Neural progenitor cell (in vitro differentiated cells): Measurements from ENCODE around the gene PIGO. TPM values are rescaled to one million over a fixed set of nuclear protein-coding genes. Genes with fewer than 3 reads are reported as not detected.

ENCODE experiments used
- DNase-seq: peaks from one replicate; pipeline ENCODE4 v3.0.0-alpha.2; 2016; ENCODE audit warnings: low spot score
- H2AFZ ChIP-seq: fragments of 200-600 bp; sonication (generic); replicated peaks from 2 replicates; pipeline ENCODE4 v1.6.1; 2016; ENCODE audit warnings: antibody characterized with exemption
- H3F3A ChIP-seq: fragments of 200-600 bp; sonication (generic); 2 replicates; pipeline ENCODE4 v1.6.1; 2016; ENCODE audit warnings: antibody characterized with exemption, low read depth
- H3K27ac ChIP-seq: fragments of 200-600 bp; sonication (generic); 2 replicates; pipeline ENCODE4 v1.5.1; 2016; ENCODE audit warnings: mild to moderate bottlenecking
- H3K27me3 ChIP-seq: fragments of 200-600 bp; sonication (generic); 2 replicates; pipeline ENCODE4 v1.6.1; 2016; ENCODE audit warnings: mild to moderate bottlenecking, moderate library complexity
- H3K36me3 ChIP-seq: fragments of 200-600 bp; sonication (generic); 2 replicates; pipeline ENCODE4 v1.5.1; 2016
- H3K4me1 ChIP-seq: fragments of 200-600 bp; sonication (generic); 2 replicates; pipeline ENCODE4 v1.6.1; 2016; ENCODE audit warnings: mixed run types
- H3K4me2 ChIP-seq: fragments of 200-600 bp; sonication (generic); 2 replicates; pipeline ENCODE4 v1.6.1; 2016
- H3K4me3 ChIP-seq: fragments of 200-600 bp; sonication (generic); 2 replicates; pipeline ENCODE4 v1.5.1; 2016
- H3K79me2 ChIP-seq: fragments of 200-600 bp; sonication (generic); 2 replicates; pipeline ENCODE4 v1.6.1; 2016; ENCODE audit warnings: low read depth
- H3K9ac ChIP-seq: fragments of 200-600 bp; sonication (generic); 2 replicates; pipeline ENCODE4 v1.6.1; 2016
- H3K9me3 ChIP-seq: fragments of 200-600 bp; sonication (generic); 2 replicates; pipeline ENCODE4 v1.5.1; 2016; ENCODE audit warnings: low read depth
- H4K20me1 ChIP-seq: fragments of 200-600 bp; sonication (generic); 2 replicates; pipeline ENCODE4 v1.6.1; 2016; ENCODE audit warnings: low read depth
- H3K27ac Mint-ChIP-seq: 3 replicates; pipeline ENCODE4 v1.8.0; 2021; ENCODE audit warnings: mixed read lengths
- H3K27me3 Mint-ChIP-seq: 2 replicates; pipeline ENCODE4 v1.8.0; 2022; ENCODE audit warnings: low read depth, mild to moderate bottlenecking, inconsistent platforms, moderate library complexity, mixed read lengths; ENCODE audit not compliant: insufficient read depth
- H3K36me3 Mint-ChIP-seq: 3 replicates; pipeline ENCODE4 v1.8.0; 2021; ENCODE audit warnings: mixed read lengths
- H3K4me1 Mint-ChIP-seq: 3 replicates; pipeline ENCODE4 v1.8.0; 2021; ENCODE audit warnings: mixed read lengths
- H3K4me3 Mint-ChIP-seq: 3 replicates; pipeline ENCODE4 v1.8.0; 2021; ENCODE audit warnings: mild to moderate bottlenecking, moderate library complexity, mixed read lengths
- H3K9me3 Mint-ChIP-seq: 3 replicates; pipeline ENCODE4 v1.8.0; 2020; ENCODE audit warnings: mixed read lengths
- CTCF ChIP-seq: fragments of 200-600 bp; sonication (generic); IDR thresholded peaks from 2 replicates; pipeline ENCODE4 v1.5.1; 2017; ENCODE audit warnings: antibody characterized with exemption, mild to moderate bottlenecking
- EZH2 ChIP-seq: fragments of 200-600 bp; sonication (generic); IDR thresholded peaks from 2 replicates; pipeline ENCODE4 v1.6.1; 2017; ENCODE audit warnings: antibody characterized with exemption, mild to moderate bottlenecking, moderate library complexity
- EZH2phosphoT487 ChIP-seq: fragments of 200-600 bp; sonication (generic); IDR thresholded peaks from 2 replicates; pipeline ENCODE4 v1.6.1; 2017; ENCODE audit warnings: antibody characterized with exemption
- total RNA-seq: library from RNA; depleted of rRNA; stranded (reverse); fragments of >200 nt; gene quantifications from 2 replicates; pipeline ENCODE4 v1.2.3, GENCODE V29; 2015; ENCODE audit warnings: low replicate concordance

Gene PIGO
- total RNA-seq, 1 donor from 2014 or later = 12.3 TPM

- Histone ChIP-seq H4K20me1 (peaks cover 4% of the 10 kb centered on the region), H3K9me3 (no peaks in the 10 kb centered on the region), H3F3A (peaks cover 49% of the 10 kb centered on the region), H3K79me2 (no peaks in the 10 kb centered on the region), H3K4me1 (no peaks in the 10 kb centered on the region), H3K4me2 (no peak overlapping the region), H3K27ac (no peak overlapping the region), H3K9ac (no peak overlapping the region), H3K27me3 (no peaks in the 10 kb centered on the region), H2AFZ (no peak overlapping the region), H3K4me3 (no peak overlapping the region), H3K36me3 (peaks cover 24% of the 10 kb centered on the region)
- TF ChIP-seq CTCF = no peak
- TF ChIP-seq EZH2 = no peak
- TF ChIP-seq EZH2phosphoT487 = no peak
- no peaks in the 10 kb centered on the region for H3K27me3 Mint-ChIP-seq
- H3K4me1 Mint-ChIP-seq = no peaks in the 10 kb centered on the region
- H3K9me3 Mint-ChIP-seq = peaks cover 3% of the 10 kb centered on the region
- H3K4me3 Mint-ChIP-seq = no peak overlapping the region
- H3K36me3 Mint-ChIP-seq = peaks cover 85% of the 10 kb centered on the region
- no peak overlapping the region for H3K27ac Mint-ChIP-seq
- no peak for DNase-seq
Measured at GRCh38 chr9:35056571-35057270, 39.7 kb downstream of the PIGO start.

GRCh38 chr9:35054871-35055644 is 41.3 kb downstream of the PIGO start:
- H3K27ac Mint-ChIP-seq = no peak overlapping the region
- Histone ChIP-seq H3K27me3 (no peaks in the 10 kb centered on the region), H3F3A (peaks cover 49% of the 10 kb centered on the region), H3K36me3 (peaks cover 19% of the 10 kb centered on the region), H3K27ac (no peak overlapping the region), H2AFZ (no peak overlapping the region), H3K4me1 (no peaks in the 10 kb centered on the region), H4K20me1 (peaks cover 4% of the 10 kb centered on the region), H3K9ac (no peak overlapping the region), H3K79me2 (no peaks in the 10 kb centered on the region), H3K9me3 (no peaks in the 10 kb centered on the region), H3K4me2 (no peak overlapping the region), H3K4me3 (no peak overlapping the region)
- H3K4me3 Mint-ChIP-seq = no peak overlapping the region
- no peak for DNase-seq
- TF ChIP-seq EZH2 (no peak), CTCF (no peak), EZH2phosphoT487 (no peak)
- peaks cover 3% of the 10 kb centered on the region for H3K9me3 Mint-ChIP-seq
- peaks cover 75% of the 10 kb centered on the region for H3K36me3 Mint-ChIP-seq
- H3K4me1 Mint-ChIP-seq = no peaks in the 10 kb centered on the region
- H3K27me3 Mint-ChIP-seq = no peaks in the 10 kb centered on the region

GRCh38 chr9:35054185-35054835 is 42.1 kb downstream of the PIGO start:
- Histone ChIP-seq H3K36me3 (peaks cover 19% of the 10 kb centered on the region), H3K9me3 (no peaks in the 10 kb centered on the region), H3K79me2 (no peaks in the 10 kb centered on the region), H3K4me1 (no peaks in the 10 kb centered on the region), H2AFZ (no peak overlapping the region), H3K4me3 (no peak overlapping the region), H3K4me2 (no peak overlapping the region), H3K27me3 (no peaks in the 10 kb centered on the region), H3F3A (peaks cover 49% of the 10 kb centered on the region), H4K20me1 (peaks cover 4% of the 10 kb centered on the region), H3K9ac (no peak overlapping the region), H3K27ac (no peak overlapping the region)
- DNase-seq = no peak
- no peaks in the 10 kb centered on the region for H3K4me1 Mint-ChIP-seq
- H3K27me3 Mint-ChIP-seq = no peaks in the 10 kb centered on the region
- no peak overlapping the region for H3K4me3 Mint-ChIP-seq
- TF ChIP-seq EZH2 (no peak), EZH2phosphoT487 (no peak), CTCF (no peak)
- peaks cover 3% of the 10 kb centered on the region for H3K9me3 Mint-ChIP-seq
- H3K36me3 Mint-ChIP-seq = peaks cover 73% of the 10 kb centered on the region
- no peak overlapping the region for H3K27ac Mint-ChIP-seq
